Urothelium cell line (cell line): ENCODE data around the gene NEUROD1.
"Not testable (repeated sequence)": the region's sequence is repeated elsewhere in the genome, so short reads cannot be mapped to it uniquely, and the experiment has no call there.

Experiments
- DNase-seq: peaks from one replicate; pipeline ENCODE4 v3.0.0; 2011; ENCODE audit warnings: low spot score, mixed read lengths
- FAIRE-seq: peaks from 2 replicates; lab custom pipeline; 2011; peaks lifted over from hg19 to GRCh38; lab: Jason Lieb, UNC

NEUROD1 gene

GRCh38 chr2:181680055-181680936 is at the start of gene NEUROD1:
Gene NEUROD1 (minus strand): TSS chr2:181680517. CDS start chr2:181678860, 1,657 bp downstream.
- FAIRE-seq = no peak
- no peak for DNase-seq

DNA sequence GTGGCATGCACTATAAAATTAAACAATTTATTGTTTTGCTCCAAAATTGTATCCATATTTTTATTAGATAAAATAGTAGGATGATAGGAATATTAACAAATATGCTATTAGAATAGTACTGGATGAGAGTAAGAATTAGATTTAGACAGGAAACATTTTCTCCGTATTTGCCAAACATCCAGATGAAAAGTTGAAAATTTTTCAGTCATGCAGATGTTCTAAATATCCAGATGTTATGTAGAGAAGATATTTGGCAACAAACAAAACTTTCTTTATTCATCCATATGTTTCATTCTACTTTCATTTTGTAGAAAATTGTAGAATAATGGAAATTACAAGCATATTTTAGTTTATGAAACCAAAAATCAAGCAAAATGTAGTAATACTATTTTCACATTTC is 45.2 kb upstream of the NEUROD1 start:
- no peak for FAIRE-seq

DNA sequence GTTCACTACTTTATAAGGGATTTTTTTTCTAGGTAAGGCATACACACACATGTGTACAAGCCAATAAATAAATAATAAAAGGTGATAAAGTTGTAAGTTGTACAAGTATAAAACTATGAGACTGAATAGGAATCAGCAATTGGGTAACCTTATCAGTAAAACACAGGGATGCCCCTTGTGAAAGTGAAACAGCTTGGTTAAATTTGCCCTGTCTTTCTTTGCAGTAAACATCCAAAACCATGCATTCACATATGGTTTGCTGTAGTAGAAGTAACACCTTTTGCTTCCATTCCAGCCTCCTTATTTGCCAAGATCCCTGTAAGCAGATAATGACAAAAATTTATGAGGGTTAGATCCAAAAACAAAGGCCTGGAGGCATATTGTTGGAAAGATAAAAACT is 44.3 kb upstream of the NEUROD1 start:
- DNase-seq (no peak), FAIRE-seq (no peak)

More for the DNA sequence above, 45.2 kb upstream of the NEUROD1 start:
- no peak for DNase-seq

DNA sequence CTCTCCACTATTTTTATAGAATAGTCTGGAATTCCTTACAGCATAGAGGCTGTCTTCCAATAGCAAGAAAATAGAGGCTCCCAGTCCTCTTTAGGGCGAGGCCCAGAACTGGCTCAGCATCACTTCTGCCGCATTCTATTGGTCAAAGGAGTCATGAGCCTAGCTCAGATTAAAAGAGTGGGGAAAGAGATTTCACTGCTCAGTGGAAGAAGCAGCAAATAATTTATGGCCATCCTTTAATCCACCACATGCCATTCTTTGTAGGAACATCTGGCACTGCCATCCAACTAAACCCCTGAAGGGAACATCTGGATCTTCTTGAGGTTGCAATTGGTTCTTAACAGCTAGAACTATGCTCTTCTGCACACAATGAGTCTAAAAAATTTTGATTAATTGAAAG is 43.4 kb upstream of the NEUROD1 start:
- FAIRE-seq = no peak
- no peak for DNase-seq

DNA sequence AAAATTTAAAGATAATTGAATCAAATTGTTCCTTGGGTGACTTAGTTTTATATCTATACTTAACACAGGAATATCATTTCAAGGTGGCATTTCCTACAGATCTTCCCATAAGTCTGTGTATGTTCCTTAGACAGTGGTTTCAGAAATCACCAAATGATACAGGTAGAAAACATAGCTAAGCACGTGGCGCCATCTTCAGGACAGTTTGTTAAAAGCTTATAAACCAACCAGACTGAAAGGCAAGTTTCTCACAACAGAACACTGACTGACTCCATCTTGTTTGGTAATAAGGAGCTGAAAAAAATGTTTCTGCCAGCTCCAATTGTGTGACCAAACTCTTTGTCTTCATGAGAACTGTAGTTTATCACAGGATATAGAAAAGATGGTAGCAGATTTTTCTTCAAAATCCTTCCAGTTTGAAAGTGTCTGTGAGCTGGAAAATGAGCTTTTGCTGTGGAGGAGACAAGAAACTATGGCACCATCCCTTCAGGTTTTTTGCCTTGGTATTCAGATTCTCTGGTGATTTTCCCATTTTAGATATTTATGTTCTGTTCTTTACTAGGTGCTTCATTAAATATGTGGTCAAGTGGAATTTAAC is 34.8 kb upstream of the NEUROD1 start:
- FAIRE-seq = no peak
- peak; percentile 61 for DNase-seq

- FAIRE-seq, DNase-seq: not testable (repeated sequence)
Observed at GRCh38 chr2:181711051-181711450, 30.7 kb upstream of the NEUROD1 start.

DNA sequence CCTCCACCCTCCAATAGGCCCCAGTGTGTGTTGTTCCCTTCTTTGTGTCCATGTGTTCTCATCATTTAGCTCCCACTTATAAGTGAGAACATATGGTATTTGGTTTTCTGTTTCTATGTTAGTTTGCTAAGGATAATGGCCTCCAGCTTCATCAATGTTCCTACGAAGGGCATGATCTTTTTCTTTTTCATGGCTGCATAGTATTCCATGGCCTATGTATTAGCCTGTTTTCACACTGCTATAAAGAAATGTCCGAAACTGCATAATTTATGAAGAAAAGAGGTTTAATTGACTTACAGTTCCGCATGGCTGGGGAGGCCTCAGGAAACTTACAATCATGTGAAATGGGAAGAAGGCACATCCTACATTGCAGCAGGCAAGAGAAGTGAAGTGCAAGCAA is 22.2 kb upstream of the NEUROD1 start:
- not testable (repeated sequence) for FAIRE-seq, DNase-seq

DNA sequence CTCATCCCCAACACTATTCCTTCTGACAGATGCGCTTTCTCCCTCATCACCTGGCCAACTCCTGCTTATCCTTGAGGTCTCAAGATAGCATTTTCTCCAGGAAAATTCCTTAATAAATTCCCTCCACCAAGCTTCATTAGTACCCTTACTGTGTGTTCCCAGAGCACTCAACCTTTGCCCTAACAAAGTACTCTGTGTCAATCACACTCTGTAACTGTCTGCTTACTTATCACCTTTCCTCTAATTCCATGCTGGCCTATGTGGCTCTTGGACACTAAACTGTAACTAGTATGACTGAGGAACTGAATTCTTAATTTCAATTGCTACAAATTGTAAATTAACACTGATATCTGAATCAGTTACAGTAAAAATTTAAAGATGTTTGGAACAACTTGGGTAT is 17.9 kb upstream of the NEUROD1 start:
- no peak for FAIRE-seq
- DNase-seq = no peak

DNA sequence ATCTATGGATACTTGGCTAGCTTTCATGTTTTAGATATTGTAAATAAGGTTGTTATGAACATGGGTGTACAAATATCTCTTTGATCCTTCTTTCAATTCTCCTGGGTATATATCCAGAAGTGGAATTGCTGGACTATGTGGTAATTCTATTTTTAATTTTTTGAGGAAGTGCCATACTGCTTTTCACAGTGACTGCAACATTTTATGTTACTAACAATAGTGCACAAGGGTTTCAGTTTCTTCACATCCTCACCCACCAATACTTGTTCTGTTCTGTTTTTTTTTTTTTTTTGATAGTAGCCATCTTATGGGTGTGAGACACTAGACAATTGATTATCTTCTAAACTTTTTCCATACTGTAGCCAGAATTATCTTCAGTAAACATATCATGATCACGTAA is 17.3 kb upstream of the NEUROD1 start:
- FAIRE-seq (no peak), DNase-seq (no peak)

DNA sequence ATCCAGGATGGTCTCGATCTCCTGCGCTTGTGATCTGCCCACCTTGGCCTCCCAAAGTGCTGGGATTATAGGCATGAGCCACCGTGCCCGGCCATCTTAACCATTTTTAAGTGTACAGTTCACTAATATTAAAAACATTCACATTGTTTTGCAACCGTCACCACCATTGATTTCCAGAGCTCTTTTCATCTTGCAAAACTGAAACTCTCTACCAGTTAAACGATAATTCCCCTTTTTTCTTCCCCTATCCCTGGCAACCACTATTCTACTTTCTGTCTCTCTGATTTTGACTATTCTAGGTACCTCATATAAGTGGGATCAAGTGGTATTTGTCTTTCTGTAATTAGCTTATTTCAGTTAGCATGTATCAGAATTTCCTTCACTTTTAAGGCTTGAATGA is 16.8 kb upstream of the NEUROD1 start:
- FAIRE-seq (no peak), DNase-seq (no peak)

- DNase-seq (no peak), FAIRE-seq (no peak)
Observed at GRCh38 chr2:181694271-181694670, 14.0 kb upstream of the NEUROD1 start.

- FAIRE-seq (no peak), DNase-seq (no peak)
Observed at GRCh38 chr2:181690860-181691259, 10.5 kb upstream of the NEUROD1 start.

DNA sequence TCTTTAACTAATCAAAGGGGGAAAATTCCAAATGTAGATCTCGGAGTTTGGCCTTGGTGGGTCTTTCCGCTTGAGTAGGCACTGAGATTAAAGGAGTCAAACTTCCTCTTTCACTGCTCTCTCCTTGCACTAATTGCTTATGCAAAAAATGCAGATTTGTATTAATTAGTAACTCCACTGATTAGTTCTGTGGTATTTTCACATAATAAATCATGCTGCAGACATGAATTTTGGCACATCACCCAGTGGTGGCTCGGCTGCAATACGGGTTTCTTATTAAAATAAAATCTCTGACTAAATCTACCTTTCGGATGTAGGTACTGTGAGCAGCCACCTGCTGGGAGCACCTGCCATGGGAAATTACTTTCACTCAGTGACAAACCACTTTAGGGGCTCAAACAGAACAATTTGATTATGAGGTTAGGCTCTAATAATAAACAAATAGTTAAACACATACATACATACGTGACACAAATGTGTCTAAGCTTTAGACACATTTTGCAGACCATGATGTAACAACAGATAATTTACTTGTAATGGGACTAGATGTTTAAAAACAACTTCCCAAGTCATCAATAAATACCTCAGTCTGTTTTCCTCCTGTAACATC is 6.4 kb upstream of the NEUROD1 start:
- DNase-seq (no peak), FAIRE-seq (no peak)

DNA sequence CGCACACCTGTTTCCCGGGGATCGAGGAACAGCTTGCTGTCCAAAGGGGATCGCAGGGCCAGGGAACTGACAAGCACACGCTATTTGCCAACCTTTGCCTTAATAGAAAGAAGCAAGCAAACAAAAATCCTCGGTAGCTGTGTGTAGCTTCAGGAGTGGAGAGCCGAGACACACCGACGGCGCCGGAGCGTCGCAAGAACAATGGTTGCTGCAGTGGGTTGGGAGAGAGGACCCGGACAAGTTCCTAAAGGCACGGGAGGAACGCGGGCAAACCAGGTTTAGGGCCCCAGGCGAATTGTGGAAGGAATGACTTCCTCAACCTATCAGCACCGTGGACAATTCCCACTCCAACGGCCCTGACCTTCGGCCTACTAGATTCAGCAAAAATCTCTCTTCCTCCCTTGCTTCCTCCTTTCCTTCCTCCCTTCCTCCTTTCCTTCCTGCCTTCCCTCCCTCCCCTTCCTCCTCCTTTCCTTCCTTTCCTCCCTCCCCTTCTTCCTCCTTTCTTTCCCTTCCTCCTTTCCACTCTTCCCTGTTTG is 4.9 kb upstream of the NEUROD1 start:
- FAIRE-seq (no peak), DNase-seq (peak; percentile 24)

- FAIRE-seq = peak; percentile 78
- no peak for DNase-seq
Observed at GRCh38 chr2:181684454-181685149, 4.3 kb upstream of the NEUROD1 start.

GRCh38 chr2:181683518-181684453 is 3.5 kb upstream of the NEUROD1 start:
- DNase-seq (peak; percentile 83), FAIRE-seq (no peak)

DNA sequence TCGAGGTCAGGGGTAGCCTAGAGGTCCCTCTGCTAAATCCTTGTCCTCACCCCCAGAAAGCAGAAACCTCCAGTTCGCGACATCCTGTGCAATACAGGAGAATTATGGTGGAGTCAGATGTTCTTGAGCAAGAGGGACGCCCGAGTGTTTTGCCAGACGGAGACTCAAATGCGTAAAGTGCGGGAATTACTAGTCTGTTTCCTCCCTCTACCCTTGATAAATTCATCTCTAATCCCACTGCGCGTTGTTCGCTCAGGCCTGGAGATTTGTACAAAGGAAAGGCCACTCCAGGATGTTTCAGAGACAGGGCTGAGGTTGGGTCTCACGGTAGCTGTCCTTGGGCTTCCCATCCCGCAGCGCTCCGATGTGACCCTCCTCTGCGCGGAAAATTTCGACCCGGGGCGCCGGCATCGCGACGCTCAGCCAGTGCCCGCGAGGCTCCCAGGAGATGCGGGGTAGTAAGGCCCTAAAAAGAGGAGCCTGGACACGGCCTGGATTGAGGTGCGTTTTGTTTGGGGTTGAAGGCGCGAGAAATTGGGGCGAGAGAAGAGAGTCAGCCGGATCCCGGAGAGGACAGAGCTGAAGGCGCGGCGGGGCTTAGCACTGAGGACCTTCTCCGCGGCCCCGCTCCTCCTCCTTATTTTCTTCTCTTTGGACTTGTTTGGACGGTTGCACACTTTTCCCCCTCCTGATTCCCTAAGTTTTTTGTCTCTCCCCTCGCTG is 2.6 kb upstream of the NEUROD1 start:
- FAIRE-seq (no peak), DNase-seq (no peak)

GRCh38 chr2:181682026-181682789 is 1.9 kb upstream of the NEUROD1 start:
- FAIRE-seq = no peak

More at GRCh38 chr2:181682026-181682789, 1.9 kb upstream of the NEUROD1 start:
- DNase-seq = no peak
